Right forelimb (tissue), 1 donor: ENCODE measurements around the gene NBPF3.
"Not testable (repeated sequence)": the region's sequence is repeated elsewhere in the genome, so short reads cannot be mapped to it uniquely, and the experiment has no call there.

Experiments
- DNase-seq: peaks from one replicate; pipeline ENCODE4 v3.0.0-alpha.2; 2018

Gene NBPF3

DNA sequence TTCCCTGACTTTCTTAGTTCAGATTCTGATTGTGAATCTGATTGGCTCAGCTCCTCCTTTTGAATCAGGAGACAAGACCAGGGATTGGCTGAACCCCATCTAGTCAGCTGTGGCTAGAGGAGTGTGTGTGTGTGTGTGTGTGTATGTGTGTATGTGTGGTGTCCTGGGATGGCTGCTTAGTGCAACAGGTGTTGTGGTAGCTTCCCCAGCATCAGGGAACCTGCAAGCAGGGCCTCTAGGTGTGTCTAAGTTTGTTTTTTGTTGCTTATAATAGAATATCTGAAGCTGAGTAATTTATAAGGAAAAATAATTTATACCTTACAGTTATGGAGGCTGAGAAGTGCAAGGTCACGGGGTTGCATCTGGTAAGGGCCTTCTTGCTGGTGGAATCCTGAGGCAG is 56.1 kb downstream of the NBPF3 start:
- no peak for DNase-seq

DNA sequence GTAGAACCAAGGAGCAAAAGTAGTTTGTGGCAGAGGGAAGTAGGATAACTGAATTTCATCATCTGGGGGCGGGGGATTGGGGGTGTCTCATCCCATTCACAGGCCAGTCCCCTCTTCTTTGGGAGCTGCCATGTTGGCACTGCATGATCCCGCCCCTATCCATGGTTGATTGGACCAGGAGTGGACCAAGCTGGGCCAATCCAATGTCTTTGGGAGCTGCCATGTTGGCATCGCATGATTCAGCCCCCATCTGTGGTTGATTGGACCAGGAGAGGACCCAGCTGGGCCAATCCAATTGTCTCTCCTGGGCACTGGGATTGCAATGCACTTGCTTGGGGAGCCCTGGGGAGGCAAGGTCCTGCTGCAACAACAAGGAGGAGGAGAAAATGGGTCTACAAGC is 56.9 kb downstream of the NBPF3 start:
- no peak for DNase-seq

DNA sequence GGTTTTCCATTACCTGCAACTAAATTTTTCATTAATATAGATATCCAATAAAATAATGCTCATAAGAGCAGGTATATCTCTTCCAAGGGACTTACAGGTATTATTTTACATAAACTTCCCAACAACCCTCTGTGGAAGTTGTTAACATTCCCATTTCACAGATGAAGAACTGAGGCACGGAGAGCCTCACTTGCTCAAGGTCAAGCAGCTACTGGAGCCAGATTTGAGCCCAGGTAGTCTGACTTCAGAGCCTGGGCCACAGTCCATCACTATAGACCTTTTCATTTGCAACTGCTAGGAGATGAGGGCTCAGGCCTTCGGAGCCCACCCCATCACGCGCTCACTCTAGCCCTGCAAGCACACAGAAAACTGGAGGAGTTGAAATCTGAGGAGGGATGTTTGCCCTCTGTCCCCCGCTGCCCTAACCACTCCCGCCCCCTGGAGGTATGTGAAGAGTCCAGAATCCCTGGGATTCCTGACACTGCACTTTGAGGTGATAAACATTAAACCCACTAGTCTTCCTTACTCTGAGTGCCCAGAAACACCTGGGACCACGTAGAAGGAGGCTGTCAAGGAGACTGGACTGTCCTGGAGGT is 57.6 kb downstream of the NBPF3 start:
- DNase-seq, result no peak

DNA sequence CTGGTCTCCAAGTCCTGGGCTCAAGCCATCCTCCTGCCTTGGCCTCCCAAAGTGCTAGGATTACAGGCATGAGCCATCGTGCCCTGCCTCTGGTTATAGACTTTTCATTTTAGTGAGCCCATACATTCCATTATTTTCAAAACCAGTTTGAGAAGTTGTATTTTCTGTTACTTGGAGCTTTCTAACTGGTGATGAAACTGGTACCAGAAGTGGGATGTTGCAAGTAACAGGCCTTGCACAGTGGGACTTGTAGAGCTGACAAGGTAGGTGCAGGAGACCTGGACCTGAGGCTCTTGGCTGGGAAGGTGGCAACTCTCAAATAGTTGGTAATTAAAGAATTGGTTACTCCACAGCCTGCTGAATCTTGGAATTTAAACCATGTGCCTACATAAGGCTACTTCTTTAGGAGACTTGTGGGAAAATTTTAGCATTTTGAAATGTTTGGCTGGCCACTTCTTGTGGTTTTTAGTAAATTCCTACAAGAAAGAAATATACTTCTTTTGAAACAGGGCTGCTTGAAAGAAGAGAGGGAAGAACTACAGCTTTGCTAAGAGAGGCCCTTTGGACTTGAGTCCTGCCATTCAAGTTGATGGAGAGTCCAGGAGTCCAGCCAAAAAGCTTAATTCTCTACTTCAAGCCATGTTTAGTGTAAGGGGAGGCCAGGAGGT is 59.5 kb downstream of the NBPF3 start:
- no peak for DNase-seq

DNA sequence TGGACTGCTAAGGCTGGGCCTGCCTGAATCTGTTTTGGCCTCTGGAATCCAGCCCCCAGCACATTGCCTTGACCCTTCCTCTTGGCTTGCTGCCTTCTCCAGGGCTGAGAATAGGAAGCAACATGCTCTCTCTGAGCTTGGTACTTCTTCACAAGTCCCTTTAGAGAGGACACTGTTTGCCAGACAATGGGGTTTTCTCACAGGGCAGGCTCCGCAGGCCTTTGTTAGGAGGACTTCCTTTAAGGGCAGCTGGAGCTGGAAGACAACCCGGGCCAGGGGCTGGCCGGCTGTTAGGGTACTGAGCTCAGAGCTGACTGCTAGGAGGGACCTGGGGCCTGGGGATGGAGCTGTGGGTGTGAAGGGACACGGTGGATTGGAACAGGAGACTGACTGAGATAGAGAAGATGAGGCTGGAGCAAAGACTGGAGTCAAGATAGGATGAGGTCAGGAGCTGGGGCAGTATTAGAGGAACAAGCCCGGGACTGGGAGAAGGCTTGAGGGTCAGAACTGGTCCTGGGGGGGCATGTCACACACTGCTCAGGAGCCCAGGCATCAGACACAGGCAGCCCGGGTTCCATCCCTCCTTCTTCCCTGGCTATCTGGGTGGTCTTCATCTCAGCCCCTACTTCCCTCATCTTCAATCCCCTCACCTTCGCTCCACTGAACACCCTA is 63.9 kb downstream of the NBPF3 start:
- no peak for DNase-seq

DNA sequence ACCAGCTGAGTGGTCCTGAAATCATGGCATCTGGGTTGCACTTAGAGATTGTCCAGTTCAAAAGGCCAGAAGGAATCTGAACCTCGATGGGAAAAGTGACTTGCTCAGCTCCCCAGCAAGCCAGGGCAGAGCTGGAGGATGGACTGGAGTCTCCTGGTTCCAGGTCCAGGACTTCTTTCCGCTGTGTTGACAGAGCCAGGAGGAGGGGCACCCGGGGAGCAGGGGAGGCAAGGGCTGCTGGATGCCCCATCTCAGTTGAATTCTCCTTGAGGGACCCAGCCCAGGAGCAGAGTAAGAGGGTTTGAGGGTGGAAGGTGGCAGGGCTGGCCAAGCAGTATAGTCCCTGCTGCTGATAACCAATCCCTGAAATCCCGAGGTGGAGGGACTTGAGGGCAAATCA is 66.9 kb downstream of the NBPF3 start:
- DNase-seq, result no peak

DNA sequence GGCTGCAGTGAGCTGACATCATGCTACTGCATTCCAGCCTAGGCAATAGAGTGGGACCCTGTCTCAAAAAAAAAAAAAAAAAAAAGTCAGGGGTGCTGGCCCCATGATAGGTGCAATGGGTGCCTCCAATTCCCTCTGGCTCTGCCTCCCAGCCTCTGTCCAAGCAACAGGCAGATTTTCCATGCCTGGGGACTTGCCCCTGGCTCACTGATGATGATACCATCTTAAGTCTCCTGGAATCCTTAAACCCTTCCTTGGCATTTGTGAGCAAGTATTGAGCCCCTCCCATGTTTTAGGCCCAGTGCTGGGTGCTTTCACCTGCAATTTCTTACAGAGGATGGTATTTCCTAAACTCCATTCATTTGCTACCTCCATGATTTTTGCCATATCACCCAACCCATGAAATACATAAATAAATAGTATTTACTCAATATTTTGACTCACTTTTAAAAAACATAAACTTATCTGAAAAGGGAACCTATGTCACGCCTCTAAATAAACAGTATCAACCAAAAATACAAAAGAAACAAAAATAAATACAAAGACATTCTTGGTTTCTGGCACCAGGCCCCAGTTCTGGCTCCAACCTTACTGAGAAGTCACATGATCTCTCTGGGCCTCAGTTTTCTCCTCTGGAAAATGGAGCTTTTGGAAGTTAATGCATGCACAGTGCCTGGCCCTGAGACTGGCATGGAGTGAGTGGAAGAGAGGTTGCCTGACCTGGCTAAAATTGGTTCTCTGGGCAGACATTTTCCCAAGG is 67.8 kb downstream of the NBPF3 start:
- DNase-seq, result no peak

DNA sequence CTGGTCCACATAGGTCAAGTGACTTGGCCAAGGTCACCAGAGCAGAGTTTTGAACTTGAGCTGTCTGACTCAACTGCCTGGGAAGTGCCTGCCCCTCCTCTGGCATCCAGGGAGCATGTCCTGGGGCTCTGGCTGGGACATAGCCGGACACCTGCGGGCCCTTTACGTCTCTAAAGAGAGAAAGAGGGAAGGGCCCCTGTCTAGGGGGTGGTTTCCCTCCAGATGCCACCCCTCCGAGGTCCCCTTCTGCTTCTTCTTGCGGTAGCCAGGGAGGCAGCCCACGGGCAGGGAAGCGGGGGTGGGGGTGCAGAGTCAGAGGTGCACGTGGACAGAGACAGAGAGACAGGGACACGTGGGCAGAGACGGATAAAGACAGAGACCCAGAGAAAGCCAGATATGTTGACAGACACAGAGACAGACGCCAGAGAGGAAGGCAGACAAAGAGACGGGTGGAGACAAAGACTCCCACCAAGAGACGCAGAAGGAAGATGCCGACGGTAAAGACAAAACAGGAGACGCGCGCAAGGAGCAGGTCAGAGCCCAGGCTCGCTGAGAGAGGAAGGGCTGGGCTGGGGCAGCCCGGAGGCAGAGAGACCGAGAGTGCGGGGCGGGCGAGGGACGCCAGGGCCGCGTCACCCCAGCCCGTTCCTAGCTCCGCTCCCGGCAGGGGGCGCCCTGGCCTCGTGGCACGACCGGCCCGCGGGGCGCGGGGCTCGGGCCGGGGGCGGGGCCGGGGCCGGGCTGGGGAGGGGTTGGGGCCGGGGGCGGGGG is 68.8 kb downstream of the NBPF3 start:
- peak; percentile 78 for DNase-seq

DNA sequence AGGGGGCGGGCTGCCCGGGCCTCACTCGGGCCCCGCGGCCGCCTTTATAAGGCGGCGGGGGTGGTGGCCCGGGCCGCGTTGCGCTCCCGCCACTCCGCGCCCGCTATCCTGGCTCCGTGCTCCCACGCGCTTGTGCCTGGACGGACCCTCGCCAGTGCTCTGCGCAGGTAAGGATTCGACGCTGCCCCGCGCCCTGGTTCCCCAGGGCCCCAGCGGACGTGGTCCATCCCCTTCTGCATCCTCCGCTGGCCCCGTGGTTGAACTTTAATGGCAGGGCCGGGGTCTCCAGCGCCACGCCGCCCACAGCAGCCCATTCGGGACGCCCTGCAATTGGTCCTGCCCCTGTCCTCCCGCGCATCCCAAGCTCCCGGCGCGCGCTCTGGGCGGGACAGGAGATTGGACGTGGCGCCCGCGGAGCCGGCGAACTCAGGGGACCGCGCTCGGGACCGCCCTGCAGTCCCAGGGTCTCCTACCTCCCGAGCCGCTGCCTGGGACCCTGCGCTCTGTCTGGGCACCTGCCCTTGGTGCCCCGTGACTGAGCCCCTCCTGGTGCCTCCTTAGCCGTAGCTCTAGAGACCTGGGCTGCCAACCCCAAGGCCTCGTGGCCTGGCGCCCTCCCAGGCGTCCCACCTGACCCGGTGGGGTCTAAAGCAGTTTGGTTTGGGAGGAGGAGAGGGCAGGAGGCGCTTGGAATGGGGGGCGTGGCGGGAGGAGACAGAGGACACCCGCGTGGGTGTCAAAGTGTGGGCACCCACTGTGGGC is 69.6 kb downstream of the NBPF3 start, which contains the start of gene ALPL:
TSS of gene ALPL (plus strand) at position 73 of the 762 bp plus-strand sequence. CDS start 44,659 bp downstream, outside the sequence.
- no peak for DNase-seq

DNA sequence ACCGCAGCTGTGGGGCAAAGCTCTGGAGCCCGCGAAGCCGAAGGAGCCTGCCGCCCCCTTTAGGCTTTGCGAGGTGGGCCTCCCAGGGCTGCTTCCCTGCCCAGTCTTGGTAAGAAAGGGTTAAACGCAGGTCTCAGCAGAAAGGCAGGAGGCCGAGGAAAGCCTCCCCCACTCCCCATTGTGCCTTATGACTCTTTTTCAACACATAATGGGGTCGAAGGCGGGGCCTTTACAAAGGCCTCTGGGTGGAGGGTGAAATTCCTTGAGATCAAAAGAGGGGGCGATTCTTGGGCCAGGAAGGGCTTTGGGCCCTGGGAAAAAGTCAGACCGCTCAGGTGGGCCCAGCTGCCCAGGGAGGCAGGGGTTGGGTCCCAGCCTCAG is 70.2 kb downstream of the NBPF3 start:
- no peak for DNase-seq

DNA sequence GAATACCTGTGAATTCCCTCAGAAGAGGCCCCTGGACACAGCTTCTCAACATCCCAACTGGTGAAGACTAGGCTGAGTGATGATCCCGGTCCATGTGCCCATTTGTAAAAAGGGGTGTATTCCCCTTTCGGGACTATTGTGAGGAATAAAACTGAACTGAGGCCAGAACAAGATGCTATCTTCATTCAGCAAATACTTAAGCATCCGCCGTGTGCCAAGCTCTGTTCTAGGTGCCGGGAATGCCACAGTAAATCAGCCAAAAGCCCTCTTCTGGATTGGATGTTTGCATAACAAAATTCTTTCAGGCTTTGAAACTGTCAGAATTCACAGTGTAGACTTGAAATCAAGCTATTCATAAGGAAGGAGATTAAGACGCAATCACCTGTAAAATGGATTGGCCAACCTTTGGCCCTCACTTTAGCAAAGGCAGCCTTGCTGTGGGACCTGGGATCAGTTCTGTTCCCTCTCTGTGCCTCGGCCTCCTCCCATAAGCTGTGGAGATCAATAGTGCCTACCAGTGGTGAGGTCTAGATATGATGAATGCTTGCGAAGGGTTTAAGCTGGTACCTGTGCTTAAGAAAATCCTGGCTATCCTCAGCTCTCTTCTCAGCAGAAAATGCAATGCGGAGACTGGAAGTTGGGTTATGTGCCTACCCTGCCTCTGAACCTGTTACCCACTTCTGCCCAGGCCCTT is 71.1 kb downstream of the NBPF3 start:
- no peak for DNase-seq

DNA sequence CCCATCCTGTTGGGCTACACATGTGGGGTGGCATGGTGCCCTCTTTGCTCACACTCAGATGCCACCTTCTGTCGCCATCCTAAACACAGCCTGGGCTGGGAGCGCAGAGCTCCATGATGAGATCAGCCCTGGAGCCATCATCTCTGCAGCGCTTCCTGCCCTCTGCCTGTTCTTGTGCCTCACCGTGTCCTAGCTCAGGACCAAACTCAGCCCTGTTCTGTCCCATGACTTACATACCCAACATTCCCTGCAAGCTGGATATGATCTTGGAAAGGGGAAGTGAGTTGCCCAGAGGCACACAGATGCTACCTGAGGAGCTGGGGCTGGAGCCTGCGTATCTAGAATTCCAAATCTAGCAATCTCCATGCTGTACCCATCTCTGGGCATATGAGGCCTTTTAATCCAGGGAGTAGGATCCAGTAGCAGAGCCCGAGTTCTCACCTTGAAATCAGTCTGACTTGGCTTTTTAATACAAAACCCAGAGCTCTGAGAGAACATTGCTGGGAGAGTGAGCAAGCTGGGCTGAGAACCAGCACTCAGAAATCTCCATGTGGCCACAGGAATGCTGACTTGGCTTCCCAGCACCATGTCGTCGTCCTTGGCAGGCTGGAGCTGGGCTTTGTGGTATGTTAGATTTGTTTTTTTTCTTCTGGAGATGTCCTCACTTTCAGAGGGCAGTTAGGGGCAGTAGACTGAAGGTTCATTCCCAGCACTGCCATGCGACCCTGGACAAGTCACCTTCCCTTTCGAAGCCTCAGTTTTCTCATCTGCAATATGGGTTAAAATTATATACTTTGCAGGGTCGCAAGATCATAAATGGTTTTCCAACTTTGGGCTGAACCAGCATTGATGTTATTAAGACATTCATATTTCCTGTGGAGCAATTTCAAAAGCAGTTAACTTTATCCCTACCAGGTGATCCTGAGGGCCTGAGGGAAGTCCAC is 71.9 kb downstream of the NBPF3 start:
- DNase-seq, result peak; percentile 78

DNA sequence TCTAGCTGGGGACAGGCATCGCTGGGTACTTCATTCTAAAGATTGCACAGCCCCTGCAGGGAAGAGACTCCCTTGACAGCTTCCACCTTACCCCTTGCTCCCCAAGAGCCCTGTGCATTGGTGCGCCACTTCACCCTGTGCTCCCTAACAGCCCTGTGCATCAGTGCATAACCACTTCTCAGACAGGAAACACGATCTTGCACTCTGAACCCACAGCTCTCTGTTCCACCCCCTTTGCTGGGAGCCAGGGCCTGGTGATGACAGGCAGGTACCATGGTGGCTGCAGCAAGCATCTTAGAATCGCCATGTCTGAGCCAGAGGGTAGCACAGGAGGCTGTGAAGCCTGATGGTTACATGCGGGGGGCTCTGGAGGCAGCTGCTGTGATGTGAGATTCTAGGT is 74.3 kb downstream of the NBPF3 start:
- no peak for DNase-seq

DNA sequence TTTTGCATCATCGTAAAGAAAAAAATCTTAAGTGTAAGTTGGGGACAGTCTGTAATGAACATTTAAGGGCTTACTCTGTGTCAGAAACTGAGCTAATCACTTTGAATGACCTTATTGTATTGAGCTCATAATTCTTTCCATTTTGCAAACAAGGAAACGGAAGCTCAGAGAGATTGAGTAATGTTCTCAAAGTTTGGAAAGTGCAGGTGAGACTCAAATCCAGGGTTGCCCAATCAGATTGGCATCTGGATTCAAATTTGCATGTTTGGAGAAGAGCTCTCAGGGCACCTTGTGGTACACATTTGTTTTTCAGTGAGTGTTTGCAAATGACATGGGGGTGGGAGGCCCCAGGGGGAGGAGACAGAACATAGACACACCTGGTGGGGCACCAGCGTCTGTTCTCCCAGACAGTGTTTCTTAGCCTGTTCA is 77.2 kb downstream of the NBPF3 start:
- no peak for DNase-seq

DNA sequence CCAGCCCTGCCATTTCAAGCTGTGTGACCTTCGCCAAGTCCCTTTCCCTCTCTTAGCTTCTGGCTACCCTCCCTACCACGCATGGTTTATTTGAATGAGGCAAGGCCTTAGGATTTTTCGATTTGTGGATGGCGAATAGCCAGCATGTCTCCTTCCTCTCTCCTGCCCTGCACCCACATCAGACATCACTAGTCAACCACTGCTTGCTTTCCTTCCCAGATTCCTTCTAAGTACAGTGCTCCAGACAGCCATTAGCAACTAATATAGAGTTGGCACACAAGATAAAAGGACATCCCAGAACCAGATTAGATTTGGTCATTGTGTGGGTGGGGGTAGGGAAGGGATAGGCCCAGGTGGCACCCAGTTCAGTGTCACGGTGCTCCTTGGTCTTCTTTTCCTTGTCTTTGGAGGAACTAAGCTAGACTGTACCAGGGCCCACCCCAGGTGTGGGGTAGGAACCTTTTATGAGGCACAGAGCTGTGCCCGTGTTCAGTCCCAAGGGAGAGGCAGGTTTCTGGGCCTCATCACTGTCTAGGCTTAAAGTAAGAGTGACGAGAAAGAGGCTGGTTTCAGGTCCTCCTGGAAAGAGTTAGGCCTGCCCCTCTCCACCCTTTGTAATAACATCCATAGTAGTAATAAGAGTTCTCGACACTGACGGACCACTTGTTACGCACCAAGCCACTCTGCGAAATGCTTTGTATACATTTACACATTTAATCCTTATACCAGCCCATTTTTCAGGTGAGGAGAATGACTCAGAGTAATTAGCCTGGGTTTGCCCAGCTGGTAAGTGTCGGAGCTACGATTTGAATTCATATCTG is 77.9 kb downstream of the NBPF3 start:
- DNase-seq, result no peak

DNA sequence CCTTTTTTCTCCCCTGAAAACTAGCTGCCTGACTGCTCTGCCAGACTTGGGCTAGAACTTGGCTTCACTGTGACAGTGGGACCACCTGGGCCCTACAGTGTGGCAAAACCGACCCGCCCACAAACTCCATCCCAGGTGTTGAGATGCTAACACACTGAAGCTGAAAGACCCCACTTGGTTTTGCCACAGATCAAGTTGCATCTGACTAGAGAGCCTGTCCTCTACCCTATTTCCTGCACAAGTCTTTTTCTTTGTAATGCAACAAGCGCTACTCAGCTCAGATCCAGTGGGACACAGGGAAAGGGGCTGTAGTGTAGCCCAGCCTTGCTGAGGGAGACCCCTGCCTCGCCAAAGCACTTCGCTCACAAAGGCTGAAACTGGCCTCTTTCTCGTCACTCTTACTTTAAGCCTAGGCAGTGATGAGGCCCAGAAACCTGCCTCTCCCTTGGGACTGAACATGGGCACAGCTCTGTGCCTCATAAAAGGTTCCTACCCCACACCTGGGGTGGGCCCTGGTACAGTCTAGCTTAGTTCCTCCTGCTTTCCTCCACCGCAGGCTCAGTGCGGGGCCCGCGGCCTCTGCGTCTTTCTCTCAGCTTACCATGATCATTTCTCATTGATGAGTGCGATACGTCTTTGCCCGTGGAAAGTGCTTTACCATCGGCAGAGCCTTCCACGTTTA is 79.0 kb downstream of the NBPF3 start:
- no peak for DNase-seq

DNA sequence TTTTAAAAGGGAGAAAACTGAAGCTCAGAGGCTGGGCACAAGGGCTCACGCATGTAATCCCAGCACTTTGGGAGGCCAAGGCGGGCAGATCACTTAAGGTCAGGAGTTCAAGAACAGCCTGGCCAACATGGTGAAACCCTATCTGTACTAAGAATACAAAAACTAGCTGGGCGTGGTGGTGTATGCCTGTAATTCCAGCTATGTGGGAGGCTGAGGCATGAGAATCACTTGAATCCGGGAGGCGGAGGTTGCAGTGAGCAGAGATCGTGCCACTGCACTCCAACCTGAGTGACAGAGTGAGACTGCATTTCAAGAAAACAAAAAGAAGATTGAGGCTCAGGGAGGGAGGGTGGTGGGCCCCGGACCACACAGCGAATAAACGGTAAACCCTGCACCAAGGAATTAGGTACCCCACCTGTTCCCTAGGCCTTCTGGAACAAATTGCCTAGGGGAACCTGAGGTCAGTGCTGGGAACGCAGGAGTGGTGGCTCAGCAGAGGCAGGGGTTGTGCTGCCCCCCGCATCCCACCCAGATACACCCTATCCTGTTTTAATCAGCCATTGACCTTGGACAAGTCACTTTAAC is 79.6 kb downstream of the NBPF3 start:
- DNase-seq, result not testable (repeated sequence)
